ENCODE measurements around the gene CYBC1.
A peak's percentile ranks its signal among the peaks of the same experiment; 100 is the strongest.
"Not testable (repeated sequence)": the region's sequence is repeated elsewhere in the genome, so short reads cannot be mapped to it uniquely, and the experiment has no call there.

The CYBC1 gene

GRCh38 chr17:82475458-82475857, 24.9 kb upstream of the CYBC1 start:
- no peak for DNase-seq

- DNase-seq, result no peak
Observed at GRCh38 chr17:82474223-82475010, 23.9 kb upstream of the CYBC1 start.

GRCh38 chr17:82470065-82470464, 19.5 kb upstream of the CYBC1 start:
- DNase-seq, result no peak

GRCh38 chr17:82468692-82469091, 18.1 kb upstream of the CYBC1 start:
- DNase-seq, result no peak

- DNase-seq, result no peak
Observed at GRCh38 chr17:82465023-82465603, 14.6 kb upstream of the CYBC1 start.

GRCh38 chr17:82464567-82464929, 14.0 kb upstream of the CYBC1 start:
- no peak for DNase-seq

DNA sequence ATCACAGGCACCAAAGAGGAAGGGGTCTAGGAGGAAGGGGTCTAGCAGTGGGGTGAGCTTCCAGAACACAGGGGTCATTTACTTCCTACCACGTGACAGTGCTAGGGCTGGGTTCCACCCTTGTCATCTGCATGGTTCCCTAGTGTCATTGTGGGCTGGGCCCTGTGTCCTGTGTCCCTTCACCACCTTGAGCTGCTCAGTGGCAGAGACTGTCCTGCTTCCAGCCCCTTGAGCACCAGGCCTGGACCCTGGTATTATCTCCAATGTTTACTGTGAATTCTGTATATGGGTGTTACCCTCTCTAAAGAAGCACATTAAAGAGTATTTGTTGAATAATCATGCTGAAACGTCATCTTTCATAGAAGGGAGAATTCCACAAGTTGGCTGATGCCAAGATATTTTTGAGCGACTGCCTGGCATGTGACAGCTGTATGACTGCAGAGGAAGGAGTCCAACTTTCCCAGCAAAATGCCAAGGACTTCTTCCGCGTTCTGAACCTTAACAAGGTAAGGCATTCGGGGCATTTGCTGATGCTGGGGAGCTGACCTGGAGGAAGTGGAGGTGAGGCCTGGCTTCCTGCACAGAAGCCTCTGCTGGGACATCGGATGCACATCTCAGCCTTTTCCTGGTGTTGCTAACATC, 13.5 kb upstream of the CYBC1 start:
- no peak for DNase-seq

DNA sequence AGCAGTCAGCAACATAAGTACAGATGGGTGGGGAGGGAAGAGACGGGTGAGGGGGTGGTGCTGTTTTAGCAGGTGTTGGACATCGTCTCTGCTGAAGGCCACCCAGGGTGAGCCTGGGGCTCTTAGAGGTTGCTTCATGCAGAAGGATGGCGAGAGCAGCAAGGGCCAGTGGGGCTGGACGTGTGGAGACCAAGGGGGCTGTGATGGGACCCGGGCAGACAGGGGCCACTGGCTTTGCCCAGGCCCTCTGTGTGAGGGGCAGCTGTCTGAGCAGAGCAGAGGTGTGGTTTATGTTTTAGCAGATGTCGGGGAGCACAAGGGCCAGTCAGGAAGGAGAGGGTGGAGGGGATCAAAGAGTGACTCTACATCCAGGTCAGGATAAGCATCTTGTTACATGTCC, 12.8 kb upstream of the CYBC1 start:
- DNase-seq, result no peak

DNA sequence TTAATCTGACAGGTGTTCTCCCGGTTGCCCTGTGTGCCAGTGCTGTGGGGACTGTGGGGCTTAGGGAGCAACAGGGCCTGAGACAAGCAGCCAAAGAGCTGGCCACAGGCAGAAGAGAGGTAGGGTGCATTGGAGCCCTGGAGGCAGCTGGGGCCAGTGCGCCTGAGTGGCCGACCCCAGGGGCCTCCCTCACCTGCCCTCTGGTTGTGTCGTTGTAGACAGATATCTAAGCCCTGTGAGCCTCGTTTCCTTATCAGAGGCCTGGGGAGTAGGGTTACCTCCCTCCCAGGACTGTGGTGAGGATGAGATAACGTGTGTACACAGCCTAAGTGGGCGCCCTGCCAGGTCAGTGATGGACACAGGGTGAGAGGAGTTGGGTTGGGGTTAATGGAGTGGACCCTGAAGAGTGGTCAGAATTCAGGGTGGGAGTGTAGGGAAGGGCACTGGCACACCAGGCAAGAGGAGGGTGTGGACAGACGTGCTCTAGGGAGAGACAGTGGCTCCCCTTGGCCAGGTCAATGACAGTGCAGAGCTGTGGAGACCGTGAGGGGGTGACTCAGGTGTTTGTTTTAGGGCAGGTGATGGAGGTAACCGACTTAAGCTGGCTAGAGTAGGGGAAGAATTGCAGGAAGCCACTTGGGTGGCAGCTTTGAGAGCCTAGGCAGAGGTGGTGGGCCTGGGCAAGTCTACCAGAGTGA, 11.4 kb upstream of the CYBC1 start:
- DNase-seq, result no peak

DNA sequence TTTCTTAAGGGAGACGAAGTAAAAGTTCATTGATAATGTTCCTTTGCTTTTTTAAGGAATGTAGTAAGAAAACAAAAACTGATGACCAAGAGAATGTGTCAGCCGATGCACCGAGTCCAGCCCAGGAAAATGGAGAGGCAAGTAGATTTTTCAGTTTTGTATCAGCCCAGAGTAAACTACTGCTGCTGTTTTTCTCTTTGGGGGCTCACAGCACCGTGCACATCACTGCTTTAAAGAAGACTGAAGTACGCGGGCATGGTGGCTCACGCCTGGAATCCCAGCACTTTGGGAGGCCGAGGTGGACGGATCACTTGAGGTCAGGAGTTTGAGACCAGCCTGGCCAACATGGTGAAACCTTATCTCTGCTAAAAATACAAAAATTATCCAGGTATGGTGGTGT, 9.4 kb upstream of the CYBC1 start:
- DNase-seq, result not testable (repeated sequence)

GRCh38 chr17:82458885-82459424, 8.4 kb upstream of the CYBC1 start:
- DNase-seq, result peak; percentile 16

DNA sequence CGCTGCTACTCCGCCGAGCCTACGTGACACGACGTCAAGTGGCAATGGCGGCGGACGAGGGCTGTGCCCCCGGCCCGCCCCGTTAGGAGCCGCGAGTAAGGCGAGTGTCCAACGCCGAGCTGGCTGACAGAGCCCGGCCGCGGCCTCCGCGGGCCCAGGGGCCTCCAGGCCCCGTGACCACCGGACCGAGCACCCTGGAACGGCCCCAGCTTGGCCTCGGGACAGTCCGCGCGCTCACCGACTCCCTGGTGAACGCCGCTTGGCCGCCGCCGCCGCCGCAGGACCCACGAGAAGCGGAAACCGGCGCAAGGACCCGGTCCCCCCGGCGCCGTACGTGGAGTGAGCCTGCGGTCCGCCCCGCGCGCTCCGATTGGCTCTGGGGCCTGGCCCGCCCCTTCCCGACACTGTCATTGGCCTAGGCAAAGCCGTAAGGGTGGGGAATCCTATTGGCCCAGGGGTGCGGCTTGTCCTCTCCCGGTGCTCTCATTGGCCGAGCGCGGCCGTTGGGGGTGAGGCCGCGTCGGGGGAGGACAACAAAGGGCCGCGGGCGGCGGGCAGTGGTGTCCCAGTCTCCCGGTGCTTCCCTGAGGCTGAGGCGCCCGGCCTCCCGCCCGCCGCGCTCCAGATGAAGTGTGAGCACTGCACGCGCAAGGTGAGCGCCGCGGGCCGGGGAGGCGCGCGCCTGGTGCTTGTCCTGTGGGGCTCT, 7.8 kb upstream of the CYBC1 start, which contains the start of gene NARF:
NARF (plus strand) TSS at position 563 of the 706 bp plus-strand sequence; CDS start at position 626, 63 bp downstream.
- DNase-seq, result peak; percentile 100

GRCh38 chr17:82457929-82458178, 7.3 kb upstream of the CYBC1 start:
- DNase-seq, result peak; percentile 92

DNA sequence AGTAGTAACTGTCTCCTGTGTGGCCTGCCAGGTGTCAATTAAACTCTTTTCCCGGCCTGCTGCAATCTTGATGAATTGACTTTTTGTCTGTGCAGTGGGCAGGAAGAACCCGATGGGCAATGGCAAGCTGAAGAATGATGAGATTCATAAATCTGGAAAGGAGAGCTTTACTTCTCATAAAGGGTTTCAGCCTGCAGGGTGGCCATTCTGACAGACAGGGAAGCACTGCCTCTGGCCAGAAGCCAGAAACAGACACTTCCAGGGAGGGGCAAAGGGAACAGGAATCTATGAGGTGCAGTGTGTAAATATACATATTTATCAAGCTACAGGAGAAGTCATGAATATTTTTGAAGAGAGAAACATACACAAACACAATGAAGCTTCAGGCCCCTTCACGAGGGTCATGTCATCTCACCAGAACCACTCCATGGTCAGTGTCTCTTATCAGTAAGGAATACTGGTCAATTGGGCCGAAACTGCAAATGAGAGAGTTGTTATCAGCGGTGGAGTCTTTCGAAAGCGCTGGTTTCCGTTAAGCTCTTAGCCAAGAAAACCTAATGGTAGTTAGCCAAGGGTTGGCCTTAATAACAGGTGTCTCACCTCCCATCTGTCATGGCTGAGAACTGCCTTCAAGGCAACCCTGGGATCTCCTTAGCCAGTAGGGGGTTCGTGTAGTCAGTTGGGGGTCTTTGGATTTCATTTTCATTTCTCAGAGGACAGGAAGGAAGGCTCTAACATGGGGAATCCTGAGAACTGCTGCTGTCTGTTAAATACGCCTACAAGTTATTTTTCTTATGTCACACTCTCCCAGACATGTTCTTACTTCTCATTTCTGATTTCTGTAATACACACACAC, 6.7 kb upstream of the CYBC1 start:
- DNase-seq, result peak; percentile 36

- not testable (repeated sequence) for DNase-seq
Observed at GRCh38 chr17:82453706-82454105, 3.2 kb upstream of the CYBC1 start.

DNA sequence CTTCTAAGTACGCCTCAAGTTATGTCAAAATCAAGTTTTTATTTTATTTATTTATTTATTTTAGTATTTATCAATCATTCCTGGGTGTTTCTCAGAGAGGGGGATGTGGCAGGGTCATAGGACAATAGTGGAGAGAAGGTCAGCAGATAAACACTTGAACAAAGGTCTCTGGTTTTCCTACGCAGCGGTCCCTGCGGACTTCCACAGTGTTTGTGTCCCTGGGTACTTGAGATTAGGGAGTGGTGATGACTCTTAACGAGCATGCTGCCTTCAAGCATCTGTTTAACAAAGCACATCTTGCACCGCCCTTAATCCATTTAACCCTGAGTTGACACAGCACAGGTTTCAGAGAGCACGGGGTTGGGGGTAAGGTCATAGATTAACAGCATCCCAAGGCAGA, 2.6 kb upstream of the CYBC1 start:
- not testable (repeated sequence) for DNase-seq

DNA sequence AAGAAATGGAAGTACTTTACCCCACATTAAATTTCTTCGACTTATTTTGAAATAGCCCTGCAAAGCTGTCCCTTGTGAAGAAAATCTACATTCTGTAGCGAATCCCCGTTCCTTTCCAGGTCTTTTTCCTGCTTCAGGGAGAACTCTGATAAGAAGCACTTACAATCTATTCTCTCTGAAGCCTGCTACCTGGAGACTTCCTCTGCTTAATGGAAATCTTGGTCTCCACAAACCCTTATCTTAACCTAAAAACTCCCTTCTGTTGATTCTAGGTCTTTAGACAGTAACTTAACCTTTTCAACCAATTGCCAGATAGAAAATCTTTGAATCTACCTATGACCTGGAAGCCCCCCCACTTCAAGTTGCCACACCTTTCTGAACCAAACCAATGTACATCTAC, 1.6 kb upstream of the CYBC1 start:
- DNase-seq, result no peak

DNA sequence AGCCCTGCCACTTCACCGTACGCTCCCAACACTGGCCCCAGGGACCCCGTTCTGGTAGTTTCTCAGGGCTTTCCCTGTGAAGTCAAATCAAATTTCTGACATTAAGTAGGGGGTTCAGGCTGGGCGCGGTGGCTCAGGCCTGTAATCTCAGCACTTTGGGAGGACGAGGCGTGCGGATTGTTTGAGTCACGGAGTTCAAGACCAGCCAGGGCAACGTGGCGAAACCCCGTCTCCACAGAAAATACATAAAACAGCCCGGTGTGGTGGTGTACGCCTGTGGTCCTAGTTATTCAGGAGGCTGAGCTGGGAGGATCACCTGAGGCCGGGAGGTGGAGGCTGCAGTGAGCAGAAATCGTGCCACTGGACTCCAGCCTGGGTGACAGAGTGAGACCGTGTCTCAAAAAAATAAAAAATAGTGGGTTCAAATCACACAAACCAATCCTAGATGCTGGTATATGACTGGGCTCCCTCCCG, 632 bp downstream of the CYBC1 start:
- no peak for DNase-seq

- no peak for DNase-seq
Observed at GRCh38 chr17:82449131-82449882, 1.2 kb downstream of the CYBC1 start.

GRCh38 chr17:82447876-82448275, 2.7 kb downstream of the CYBC1 start:
- no peak for DNase-seq

- DNase-seq, result no peak
Observed at GRCh38 chr17:82446649-82447048, 3.9 kb downstream of the CYBC1 start.
